ENCODE data around the gene CFAP157. TPM values are rescaled to one million over a fixed set of nuclear protein-coding genes. Genes with fewer than 3 reads are reported as not detected.

The CFAP157 gene
- total RNA-seq, 1 donor from 2014 or later: not detected

DNA sequence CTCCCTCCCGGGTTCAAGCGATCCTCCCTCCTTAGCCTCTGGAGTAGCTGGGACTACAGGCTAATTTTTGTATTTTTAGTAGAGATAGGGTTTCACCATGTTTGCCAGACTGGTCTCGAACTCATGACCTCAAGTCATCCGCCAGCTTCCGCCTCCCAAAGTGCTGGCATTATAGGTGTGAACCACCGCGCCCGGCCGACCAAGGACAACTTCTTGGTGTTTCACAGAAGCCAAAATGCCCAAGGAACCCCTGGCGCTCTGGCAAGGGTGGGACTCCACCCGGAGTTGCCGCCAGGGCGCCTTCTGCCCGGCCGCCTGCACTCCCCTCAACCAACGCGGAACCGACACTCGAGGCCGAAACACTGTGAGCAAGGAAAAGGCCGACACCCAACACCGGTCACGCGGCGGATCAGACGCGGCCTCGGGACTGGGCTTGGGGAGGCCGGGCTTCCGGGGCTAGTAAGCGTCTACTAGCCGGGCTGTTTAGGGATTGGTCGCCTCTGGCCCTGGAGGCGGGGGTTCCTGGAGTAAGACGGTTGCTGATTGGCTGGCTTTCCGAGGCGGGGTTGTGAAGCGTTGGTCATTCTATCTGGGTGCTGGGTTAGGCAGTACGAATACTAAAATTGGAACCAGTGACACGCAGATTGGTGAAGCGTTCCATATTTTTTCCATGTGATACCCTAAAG is 7.7 kb upstream of the CFAP157 start:
- peak; percentile 61 for DNase-seq (ENCODE audit: low read depth)
- H3K4me3 ChIP-seq (ENCODE audit: low read depth, low read length): peak overlapping the region; percentile 33
- TF ChIP-seq, protein P1, sequence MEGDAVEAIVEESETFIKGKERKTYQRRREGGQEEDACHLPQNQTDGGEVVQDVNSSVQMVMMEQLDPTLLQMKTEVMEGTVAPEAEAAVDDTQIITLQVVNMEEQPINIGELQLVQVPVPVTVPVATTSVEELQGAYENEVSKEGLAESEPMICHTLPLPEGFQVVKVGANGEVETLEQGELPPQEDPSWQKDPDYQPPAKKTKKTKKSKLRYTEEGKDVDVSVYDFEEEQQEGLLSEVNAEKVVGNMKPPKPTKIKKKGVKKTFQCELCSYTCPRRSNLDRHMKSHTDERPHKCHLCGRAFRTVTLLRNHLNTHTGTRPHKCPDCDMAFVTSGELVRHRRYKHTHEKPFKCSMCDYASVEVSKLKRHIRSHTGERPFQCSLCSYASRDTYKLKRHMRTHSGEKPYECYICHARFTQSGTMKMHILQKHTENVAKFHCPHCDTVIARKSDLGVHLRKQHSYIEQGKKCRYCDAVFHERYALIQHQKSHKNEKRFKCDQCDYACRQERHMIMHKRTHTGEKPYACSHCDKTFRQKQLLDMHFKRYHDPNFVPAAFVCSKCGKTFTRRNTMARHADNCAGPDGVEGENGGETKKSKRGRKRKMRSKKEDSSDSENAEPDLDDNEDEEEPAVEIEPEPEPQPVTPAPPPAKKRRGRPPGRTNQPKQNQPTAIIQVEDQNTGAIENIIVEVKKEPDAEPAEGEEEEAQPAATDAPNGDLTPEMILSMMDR (conservative IDR thresholded peaks at IDR 0.05; ENCODE audit: low read depth, low read length): no peak

DNA sequence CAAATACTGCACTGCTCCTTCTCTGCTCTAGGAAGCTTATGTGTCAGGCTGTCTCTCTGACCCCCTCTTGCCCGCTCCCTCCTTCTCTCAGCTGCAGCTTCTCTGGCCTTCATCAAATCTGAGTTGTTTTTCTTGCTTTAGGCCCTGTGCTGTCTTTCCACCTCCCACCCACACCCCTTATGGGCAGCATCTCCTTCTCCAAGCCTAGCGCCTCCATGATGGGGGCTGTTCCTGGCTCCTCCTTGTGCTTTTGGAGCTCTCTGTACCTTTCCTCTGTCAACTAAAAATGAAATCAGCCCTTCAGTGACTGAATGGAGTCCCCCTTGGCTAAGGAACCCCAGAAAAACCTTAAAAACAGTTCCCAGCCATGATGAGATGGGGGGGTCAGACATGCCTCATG is 6.6 kb upstream of the CFAP157 start:
- H3K4me3 ChIP-seq (ENCODE audit: low read depth, low read length): no peak overlapping the region
- TF ChIP-seq, protein P1 (conservative IDR thresholded peaks at IDR 0.05; ENCODE audit: low read depth, low read length): no peak

DNA sequence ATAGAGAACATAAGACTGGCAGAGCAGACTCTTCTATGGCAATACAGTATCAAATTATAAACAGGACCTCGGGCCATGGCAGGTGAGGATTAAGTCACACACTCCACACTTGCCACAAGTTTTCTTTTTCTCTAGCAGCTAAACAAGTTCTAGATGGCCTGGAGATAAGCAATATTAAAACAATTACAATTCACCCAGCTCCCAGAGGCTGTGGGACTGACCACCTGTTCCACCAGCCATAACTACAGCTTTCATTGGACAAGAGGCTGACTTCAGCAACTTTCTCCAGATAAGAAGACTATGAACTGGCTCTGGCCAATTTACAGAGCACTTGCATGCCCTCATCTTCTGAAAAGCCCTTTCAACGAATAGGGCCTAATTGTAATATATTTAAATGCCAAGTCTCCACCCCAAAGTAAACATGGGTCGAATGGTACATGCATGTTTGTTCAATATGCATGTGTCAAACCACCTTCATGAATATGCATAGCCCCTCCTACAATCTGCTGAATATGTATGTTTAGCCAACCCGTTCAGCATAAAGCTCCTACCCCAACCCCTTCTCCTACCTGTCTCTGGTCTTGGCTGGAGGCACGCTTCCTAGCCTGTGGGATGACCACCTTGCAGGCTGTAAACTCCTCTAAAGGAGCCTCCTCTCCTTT is 6.1 kb upstream of the CFAP157 start:
- TF ChIP-seq, protein P1 (conservative IDR thresholded peaks at IDR 0.05; ENCODE audit: low read depth, low read length): no peak
- DNase-seq (ENCODE audit: low read depth): no peak
- no peak overlapping the region for H3K4me3 ChIP-seq (ENCODE audit: low read depth, low read length)

More for the DNA sequence above, 6.6 kb upstream of the CFAP157 start:
- DNase-seq (ENCODE audit: low read depth): no peak

DNA sequence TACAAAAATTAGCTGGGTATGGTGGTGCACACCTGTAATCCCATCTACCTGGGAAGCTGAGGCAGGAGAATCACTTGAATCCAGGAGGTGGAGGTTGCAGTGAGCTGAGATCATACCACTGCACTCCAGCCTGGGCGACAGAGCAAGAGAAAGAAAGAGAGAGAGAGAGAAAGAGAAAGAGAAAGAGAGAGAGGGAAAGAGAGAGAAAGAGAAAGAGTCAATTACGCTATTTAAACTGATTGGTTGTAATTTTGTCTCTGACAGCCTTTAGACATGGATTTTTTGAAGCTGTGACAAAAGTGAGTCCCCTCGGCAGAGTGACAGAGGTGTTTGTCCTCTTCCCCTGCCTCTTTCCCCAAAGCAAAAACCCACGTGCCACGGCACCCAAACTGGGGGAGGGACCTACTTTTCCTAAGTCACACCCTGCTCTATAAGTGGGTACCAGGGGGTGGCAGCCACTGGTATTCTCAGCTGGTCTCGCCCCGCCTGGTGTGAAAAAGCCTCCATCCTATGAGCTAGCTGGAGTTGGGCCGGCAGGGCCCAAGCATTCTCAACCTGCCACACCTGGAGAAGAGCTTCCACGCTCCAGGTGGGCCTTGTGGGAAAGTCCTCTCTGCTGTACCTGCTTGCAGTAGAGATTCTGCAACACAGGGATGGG is 3.4 kb upstream of the CFAP157 start:
- TF ChIP-seq, protein P1 (conservative IDR thresholded peaks at IDR 0.05; ENCODE audit: low read depth, low read length): no peak
- no peak for DNase-seq (ENCODE audit: low read depth)
- no peak overlapping the region for H3K4me3 ChIP-seq (ENCODE audit: low read depth, low read length)

DNA sequence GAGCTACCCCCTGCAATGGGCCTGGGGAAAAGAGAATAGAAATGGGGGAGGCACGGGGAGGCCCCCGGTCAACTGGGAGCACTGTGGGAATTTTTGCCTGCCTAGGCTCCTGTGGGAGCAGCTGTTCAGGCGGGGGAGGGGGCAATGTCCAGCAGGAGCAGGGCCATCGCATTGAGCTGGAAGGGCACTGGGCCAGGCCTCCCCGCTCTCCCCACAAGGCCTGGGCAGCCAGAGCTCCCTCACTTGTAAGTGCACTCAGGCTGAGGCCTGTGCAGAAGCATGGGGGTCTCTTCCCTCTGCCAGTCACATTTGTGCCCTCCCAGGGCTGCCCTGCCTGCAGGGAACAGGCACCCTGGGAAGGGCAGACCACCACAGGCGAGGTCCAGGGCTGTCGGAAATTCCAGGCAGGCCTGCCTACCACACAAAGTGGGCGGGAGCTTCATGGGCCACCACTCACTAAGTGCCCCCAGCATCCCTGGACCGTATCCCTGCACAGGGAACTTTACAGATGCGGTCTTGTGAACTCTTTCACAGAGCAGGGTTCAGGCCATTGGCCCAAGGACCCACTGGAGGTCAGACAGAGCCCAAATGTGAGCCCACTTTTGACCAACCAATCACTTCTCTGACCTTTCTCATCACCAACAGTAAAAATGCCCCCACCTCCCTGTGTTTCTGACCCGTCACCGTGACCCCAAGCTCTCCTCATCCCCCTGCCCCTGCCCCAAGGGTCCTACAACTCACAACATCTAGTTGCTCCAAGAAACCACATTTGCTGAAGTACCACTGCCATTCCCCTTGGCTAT is 1.0 kb upstream of the CFAP157 start:
- no peak for DNase-seq (ENCODE audit: low read depth)
- H3K4me3 ChIP-seq (ENCODE audit: low read depth, low read length): no peak overlapping the region
- TF ChIP-seq, protein P1 (conservative IDR thresholded peaks at IDR 0.05; ENCODE audit: low read depth, low read length): no peak

DNA sequence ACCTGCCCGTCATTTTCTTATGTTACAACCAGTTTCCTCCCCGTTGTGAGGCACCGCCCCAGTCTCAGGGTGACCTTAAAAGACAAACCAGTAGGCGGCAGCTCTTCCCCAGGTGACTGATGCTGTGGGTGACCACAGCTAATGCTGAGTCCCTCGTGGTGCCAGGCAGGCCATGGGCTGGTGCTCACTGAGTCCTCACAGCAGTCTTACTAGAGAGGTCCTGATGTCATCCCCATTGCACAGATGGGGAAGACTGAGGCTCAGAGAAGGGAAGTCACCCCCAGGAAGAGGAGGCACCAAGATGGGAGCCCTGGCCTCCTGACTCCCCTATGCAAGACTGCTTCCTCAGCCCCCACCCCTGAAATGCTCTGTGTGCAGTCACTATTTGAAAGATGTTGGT is 978 bp downstream of the CFAP157 start:
- TF ChIP-seq, protein P1 (conservative IDR thresholded peaks at IDR 0.05; ENCODE audit: low read depth, low read length): no peak
- H3K4me3 ChIP-seq (ENCODE audit: low read depth, low read length): no peak overlapping the region
- no peak for DNase-seq (ENCODE audit: low read depth)
